SH-SY5Y (cell line): Measurements from ENCODE around the gene MICAL3.

Experiments used
- GATA2 ChIP-seq: IDR thresholded peaks from 2 replicates; pipeline ENCODE4 v1.6.1; 2011; ENCODE audit warnings: mild to moderate bottlenecking, low read depth, low read length
- GATA3 ChIP-seq: IDR thresholded peaks from 2 replicates; pipeline ENCODE4 v1.6.1; 2011; ENCODE audit warnings: low read depth, mild to moderate bottlenecking, low read length, moderate library complexity

DNA sequence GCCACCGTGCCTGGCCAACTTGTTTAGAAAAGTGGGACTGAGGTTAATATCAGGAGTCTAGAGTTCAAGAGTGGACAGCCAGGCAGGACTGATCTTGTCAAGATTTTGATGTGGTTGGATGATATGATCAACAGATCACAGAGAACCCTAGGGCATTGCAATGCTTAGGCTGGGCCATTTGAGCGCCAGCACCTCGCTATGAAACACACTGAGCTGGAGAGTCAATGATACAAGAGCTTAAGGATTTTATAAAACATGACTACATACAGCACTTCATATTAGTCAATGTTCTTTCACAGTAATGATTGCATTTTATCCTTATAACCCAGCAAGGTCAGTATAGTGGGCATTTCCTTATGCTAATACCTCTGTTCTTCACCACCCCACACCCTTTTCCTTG lies 38.1 kb upstream of the MICAL3 start:
- TF ChIP-seq GATA3 (no peak), GATA2 (no peak)
